ENCODE measurements around the gene MRPL24.

DNA sequence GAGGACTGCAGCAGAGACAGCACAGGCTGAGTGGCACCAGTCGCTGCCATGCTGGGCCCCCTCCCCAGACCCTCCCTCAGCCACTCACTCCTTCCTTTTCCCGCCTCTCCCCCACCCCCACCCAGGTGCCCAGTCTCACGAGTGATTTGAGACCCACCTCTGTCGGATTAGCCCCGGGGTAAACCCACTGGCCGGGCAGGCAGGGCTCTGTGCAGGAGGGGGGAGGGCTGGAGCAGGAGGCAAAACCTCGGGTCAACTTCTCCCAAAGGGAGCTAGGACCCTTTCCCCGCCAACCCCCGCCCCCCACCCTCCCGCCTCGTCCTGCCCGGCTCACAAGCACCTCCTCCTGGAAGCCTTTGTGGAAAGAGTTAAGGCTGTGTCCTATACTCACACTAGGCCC, 3.5 kb upstream of the MRPL24 start:
- TF ChIP-seq, protein P1, sequence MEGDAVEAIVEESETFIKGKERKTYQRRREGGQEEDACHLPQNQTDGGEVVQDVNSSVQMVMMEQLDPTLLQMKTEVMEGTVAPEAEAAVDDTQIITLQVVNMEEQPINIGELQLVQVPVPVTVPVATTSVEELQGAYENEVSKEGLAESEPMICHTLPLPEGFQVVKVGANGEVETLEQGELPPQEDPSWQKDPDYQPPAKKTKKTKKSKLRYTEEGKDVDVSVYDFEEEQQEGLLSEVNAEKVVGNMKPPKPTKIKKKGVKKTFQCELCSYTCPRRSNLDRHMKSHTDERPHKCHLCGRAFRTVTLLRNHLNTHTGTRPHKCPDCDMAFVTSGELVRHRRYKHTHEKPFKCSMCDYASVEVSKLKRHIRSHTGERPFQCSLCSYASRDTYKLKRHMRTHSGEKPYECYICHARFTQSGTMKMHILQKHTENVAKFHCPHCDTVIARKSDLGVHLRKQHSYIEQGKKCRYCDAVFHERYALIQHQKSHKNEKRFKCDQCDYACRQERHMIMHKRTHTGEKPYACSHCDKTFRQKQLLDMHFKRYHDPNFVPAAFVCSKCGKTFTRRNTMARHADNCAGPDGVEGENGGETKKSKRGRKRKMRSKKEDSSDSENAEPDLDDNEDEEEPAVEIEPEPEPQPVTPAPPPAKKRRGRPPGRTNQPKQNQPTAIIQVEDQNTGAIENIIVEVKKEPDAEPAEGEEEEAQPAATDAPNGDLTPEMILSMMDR (IDR thresholded peaks at IDR 0.05) = no peak
- TF ChIP-seq POLR2A (IDR thresholded peaks at IDR 0.05) = no peak
